ENCODE results near the gene FITM2.
"Not testable (repeated sequence)": the region's sequence is repeated elsewhere in the genome, so short reads cannot be mapped to it uniquely, and the experiment has no call there.

FITM2 gene

GRCh38 chr20:44302026-44302669 is 8.9 kb downstream of the FITM2 start:
- in situ Hi-C loops (cut with MboI; ENCODE audit: low pct_unique_long_range_greater_than_20kb, low sequenced_read_pairs, unreplicated experiment), result no loop called here
- no peak for DNase-seq (ENCODE audit: low spot score)
- TF ChIP-seq CTCF (IDR thresholded peaks at IDR 0.05; ENCODE audit: extremely low read depth, insufficient read depth, missing control alignments), result no peak

- in situ Hi-C loops (cut with MboI; ENCODE audit: low pct_unique_long_range_greater_than_20kb, low sequenced_read_pairs, unreplicated experiment), result no loop called here
- TF ChIP-seq CTCF (IDR thresholded peaks at IDR 0.05; ENCODE audit: extremely low read depth, insufficient read depth, missing control alignments), result no peak
- DNase-seq (ENCODE audit: low spot score), result no peak
Measured at GRCh38 chr20:44301285-44301684, 9.7 kb downstream of the FITM2 start.

- DNase-seq (ENCODE audit: low spot score); in situ Hi-C loops (cut with MboI; ENCODE audit: low pct_unique_long_range_greater_than_20kb, low sequenced_read_pairs, unreplicated experiment): not testable (repeated sequence)
Measured at GRCh38 chr20:44299011-44299535, 11.9 kb downstream of the FITM2 start.

GRCh38 chr20:44297721-44298120 is 13.3 kb downstream of the FITM2 start:
- DNase-seq (ENCODE audit: low spot score), result no peak
- in situ Hi-C loops (cut with MboI; ENCODE audit: low pct_unique_long_range_greater_than_20kb, low sequenced_read_pairs, unreplicated experiment), result no loop called here
- TF ChIP-seq CTCF (IDR thresholded peaks at IDR 0.05; ENCODE audit: extremely low read depth, insufficient read depth, missing control alignments), result no peak

- no peak for TF ChIP-seq CTCF (IDR thresholded peaks at IDR 0.05; ENCODE audit: extremely low read depth, insufficient read depth, missing control alignments)
- DNase-seq (ENCODE audit: low spot score), result no peak
- in situ Hi-C loops (cut with MboI; ENCODE audit: low pct_unique_long_range_greater_than_20kb, low sequenced_read_pairs, unreplicated experiment), result no loop called here
Measured at GRCh38 chr20:44296011-44296410, 15.0 kb downstream of the FITM2 start.

- in situ Hi-C loops (cut with MboI; ENCODE audit: low pct_unique_long_range_greater_than_20kb, low sequenced_read_pairs, unreplicated experiment), result no loop called here
- TF ChIP-seq CTCF (IDR thresholded peaks at IDR 0.05; ENCODE audit: extremely low read depth, insufficient read depth, missing control alignments), result no peak
- DNase-seq (ENCODE audit: low spot score), result no peak
Measured at GRCh38 chr20:44291754-44292153, 19.2 kb downstream of the FITM2 start.

- TF ChIP-seq CTCF (IDR thresholded peaks at IDR 0.05; ENCODE audit: extremely low read depth, insufficient read depth, missing control alignments), result no peak
- in situ Hi-C loops (cut with MboI; ENCODE audit: low pct_unique_long_range_greater_than_20kb, low sequenced_read_pairs, unreplicated experiment), result no loop called here
Measured at GRCh38 chr20:44288252-44288651, 22.8 kb downstream of the FITM2 start.

More at GRCh38 chr20:44288252-44288651, 22.8 kb downstream of the FITM2 start:
- no peak for DNase-seq (ENCODE audit: low spot score)

All from GM13977 (cell line).